ENCODE results near the gene PIGW. TPM values are rescaled to one million over a fixed set of nuclear protein-coding genes. Genes with fewer than 3 reads are reported as not detected.

PIGW gene
- total RNA-seq, result 29.4 and 30.8 TPM in 2 replicates

- peak within 1 kb of the TSS; percentile 99 for H3K27ac Mint-ChIP-seq
- H3K4me1 Mint-ChIP-seq (ENCODE audit: low read depth), result peaks cover 39% of the 10 kb centered on the region
- H3K4me3 Mint-ChIP-seq, result peak within 1 kb of the TSS; percentile 98
- no peaks in the 10 kb centered on the region for H3K9me3 Mint-ChIP-seq
- peaks cover 37% of the 10 kb centered on the region for H3K36me3 Mint-ChIP-seq (ENCODE audit: low read depth)
- H3K27me3 Mint-ChIP-seq (ENCODE audit: insufficient read depth), result no peaks in the 10 kb centered on the region
- DNase-seq (ENCODE audit: low spot score), result peak; percentile 86
- intact Hi-C loops (cut with micrococcal nuclease), result loop anchor here (1.0 to 10.0 kb wide), 5 partner anchors 9 to 410 kb away; partner anchors contain the start of genes AATF, DHRS11, GGNBP2 and MRM1
These were observed at the start of gene PIGW, which contains the start of gene MYO19 for GRCh38 chr17:36534840-36535668. TSS of gene PIGW (plus strand) at chr17:36534987. CDS start at chr17:36537102, 2,115 bp downstream. TSS of gene MYO19 (minus strand) at chr17:36534868. CDS start at chr17:36532538, 2,330 bp downstream.

GRCh38 chr17:36485027-36485426 is 49.8 kb upstream of the PIGW start:
- H3K4me3 Mint-ChIP-seq, result peak overlapping the region; percentile 100
- DNase-seq (ENCODE audit: low spot score), result no peak
- H3K9me3 Mint-ChIP-seq, result no peaks in the 10 kb centered on the region
- intact Hi-C loops (cut with micrococcal nuclease), result loop anchor here (5.0 kb wide), 1 partner anchor 678 kb away; the partner anchor contains the start of gene TAF15
- H3K27me3 Mint-ChIP-seq (ENCODE audit: insufficient read depth), result peaks cover 20% of the 10 kb centered on the region
- H3K4me1 Mint-ChIP-seq (ENCODE audit: low read depth), result peaks cover 47% of the 10 kb centered on the region
- H3K27ac Mint-ChIP-seq, result no peak overlapping the region
- peaks cover 13% of the 10 kb centered on the region for H3K36me3 Mint-ChIP-seq (ENCODE audit: low read depth)

GRCh38 chr17:36485805-36486203 is 49.0 kb upstream of the PIGW start:
- H3K4me1 Mint-ChIP-seq (ENCODE audit: low read depth), result peaks cover 50% of the 10 kb centered on the region

GRCh38 chr17:36486204-36487194 is 48.3 kb upstream of the PIGW start, which contains the start of gene ZNHIT3:
TSS of gene ZNHIT3 (plus strand) at chr17:36486681. CDS start at chr17:36486700, 19 bp downstream.
- Mint-ChIP-seq H3K27ac (peak within 1 kb of the TSS; percentile 99), H3K4me1 (ENCODE audit: low read depth) (peaks cover 50% of the 10 kb centered on the region), H3K36me3 (ENCODE audit: low read depth) (peaks cover 17% of the 10 kb centered on the region), H3K27me3 (ENCODE audit: insufficient read depth) (peaks cover 10% of the 10 kb centered on the region), H3K9me3 (no peaks in the 10 kb centered on the region), H3K4me3 (peak within 1 kb of the TSS; percentile 100)
- peak; percentile 90 for DNase-seq (ENCODE audit: low spot score)
- intact Hi-C loops (cut with micrococcal nuclease), result loop anchor here (1.0 to 5.0 kb wide), 6 partner anchors 22 to 679 kb away; partner anchors contain the start of genes AATF, DHRS11, MYO19 and PIGW

More at GRCh38 chr17:36485805-36486203, 49.0 kb upstream of the PIGW start:
- DNase-seq (ENCODE audit: low spot score), result no peak
- Mint-ChIP-seq H3K36me3 (ENCODE audit: low read depth) (peaks cover 17% of the 10 kb centered on the region), H3K27ac (peak overlapping the region; percentile 99), H3K9me3 (no peaks in the 10 kb centered on the region), H3K4me3 (peak overlapping the region; percentile 100), H3K27me3 (ENCODE audit: insufficient read depth) (peaks cover 17% of the 10 kb centered on the region)
- intact Hi-C loops (cut with micrococcal nuclease), result loop anchor here (1.0 to 5.0 kb wide), 6 partner anchors 22 to 679 kb away; partner anchors contain the start of genes AATF, DHRS11, MYO19 and PIGW

- DNase-seq (ENCODE audit: low spot score), result no peak
- H3K4me1 Mint-ChIP-seq (ENCODE audit: low read depth), result peaks cover 11% of the 10 kb centered on the region
- no peaks in the 10 kb centered on the region for H3K27me3 Mint-ChIP-seq (ENCODE audit: insufficient read depth)
- intact Hi-C loops (cut with micrococcal nuclease), result no loop called here
- H3K36me3 Mint-ChIP-seq (ENCODE audit: low read depth), result peaks cover 54% of the 10 kb centered on the region
- H3K4me3 Mint-ChIP-seq, result no peak overlapping the region
- no peaks in the 10 kb centered on the region for H3K9me3 Mint-ChIP-seq
- no peak overlapping the region for H3K27ac Mint-ChIP-seq
These were observed 40.8 kb upstream of the PIGW start for GRCh38 chr17:36493956-36494355.

- Mint-ChIP-seq H3K27ac (no peak overlapping the region), H3K9me3 (no peaks in the 10 kb centered on the region), H3K27me3 (ENCODE audit: insufficient read depth) (no peaks in the 10 kb centered on the region), H3K4me1 (ENCODE audit: low read depth) (peaks cover 6% of the 10 kb centered on the region), H3K36me3 (ENCODE audit: low read depth) (peaks cover 50% of the 10 kb centered on the region), H3K4me3 (no peak overlapping the region)
- no peak for DNase-seq (ENCODE audit: low spot score)
- intact Hi-C loops (cut with micrococcal nuclease), result no loop called here
These were observed 40.1 kb upstream of the PIGW start for GRCh38 chr17:36494674-36495073.

- Mint-ChIP-seq H3K27me3 (ENCODE audit: insufficient read depth) (no peaks in the 10 kb centered on the region), H3K27ac (no peak overlapping the region), H3K4me3 (no peak overlapping the region), H3K36me3 (ENCODE audit: low read depth) (peaks cover 47% of the 10 kb centered on the region), H3K9me3 (no peaks in the 10 kb centered on the region), H3K4me1 (ENCODE audit: low read depth) (peaks cover 2% of the 10 kb centered on the region)
- intact Hi-C loops (cut with micrococcal nuclease), result no loop called here
- no peak for DNase-seq (ENCODE audit: low spot score)
These were observed 39.7 kb upstream of the PIGW start for GRCh38 chr17:36495076-36495578.

- H3K27me3 Mint-ChIP-seq (ENCODE audit: insufficient read depth), result no peaks in the 10 kb centered on the region
- H3K4me1 Mint-ChIP-seq (ENCODE audit: low read depth), result no peaks in the 10 kb centered on the region
- H3K27ac Mint-ChIP-seq, result peak overlapping the region; percentile 48
- no peak for DNase-seq (ENCODE audit: low spot score)
- no peak overlapping the region for H3K4me3 Mint-ChIP-seq
- no peaks in the 10 kb centered on the region for H3K9me3 Mint-ChIP-seq
- intact Hi-C loops (cut with micrococcal nuclease), result no loop called here
- H3K36me3 Mint-ChIP-seq (ENCODE audit: low read depth), result peaks cover 44% of the 10 kb centered on the region
These were observed 38.6 kb upstream of the PIGW start for GRCh38 chr17:36496018-36496789.

GRCh38 chr17:36498155-36498554 is 36.6 kb upstream of the PIGW start:
- no peaks in the 10 kb centered on the region for H3K9me3 Mint-ChIP-seq
- H3K27ac Mint-ChIP-seq, result no peak overlapping the region
- no peak for DNase-seq (ENCODE audit: low spot score)
- peaks cover 6% of the 10 kb centered on the region for H3K4me1 Mint-ChIP-seq (ENCODE audit: low read depth)
- intact Hi-C loops (cut with micrococcal nuclease), result no loop called here
- H3K4me3 Mint-ChIP-seq, result no peak overlapping the region
- H3K27me3 Mint-ChIP-seq (ENCODE audit: insufficient read depth), result no peaks in the 10 kb centered on the region
- H3K36me3 Mint-ChIP-seq (ENCODE audit: low read depth), result peaks cover 39% of the 10 kb centered on the region

- no peak overlapping the region for H3K4me3 Mint-ChIP-seq
- no peaks in the 10 kb centered on the region for H3K27me3 Mint-ChIP-seq (ENCODE audit: insufficient read depth)
- intact Hi-C loops (cut with micrococcal nuclease), result no loop called here
- no peaks in the 10 kb centered on the region for H3K9me3 Mint-ChIP-seq
- DNase-seq (ENCODE audit: low spot score), result no peak
- H3K36me3 Mint-ChIP-seq (ENCODE audit: low read depth), result peaks cover 44% of the 10 kb centered on the region
- H3K27ac Mint-ChIP-seq, result no peak overlapping the region
- H3K4me1 Mint-ChIP-seq (ENCODE audit: low read depth), result peaks cover 6% of the 10 kb centered on the region
These were observed 36.1 kb upstream of the PIGW start for GRCh38 chr17:36498560-36499300.

GRCh38 chr17:36500745-36501225 is 34.0 kb upstream of the PIGW start:
- no peaks in the 10 kb centered on the region for H3K27me3 Mint-ChIP-seq (ENCODE audit: insufficient read depth)
- H3K4me1 Mint-ChIP-seq (ENCODE audit: low read depth), result peaks cover 6% of the 10 kb centered on the region
- peaks cover 42% of the 10 kb centered on the region for H3K36me3 Mint-ChIP-seq (ENCODE audit: low read depth)
- no peak overlapping the region for H3K27ac Mint-ChIP-seq
- intact Hi-C loops (cut with micrococcal nuclease), result no loop called here
- no peak overlapping the region for H3K4me3 Mint-ChIP-seq
- no peaks in the 10 kb centered on the region for H3K9me3 Mint-ChIP-seq
- no peak for DNase-seq (ENCODE audit: low spot score)

Measured in activated T-helper 1 cell treated with anti-CD3 and anti-CD28 coated beads, Interleukin-12 subunit alpha, Interleukin-12 subunit beta, Interleukin-2, Interleukin-4 antibody, amounts not matched to agents 30 ng/mL and 10 ng/mL and 1 ng/mL, durations not matched to agents 14 hours and 24 hours and 36 hours (primary cell).